SKM-1 treated with dmso at 0.1 percent for 144 hours (cell line): ENCODE measurements around the gene LDLRAD4.

ENCODE experiments used
- DNase-seq: peaks from one replicate; lab custom pipeline; 2025; ENCODE audit not compliant: unreplicated experiment; lab: John Stamatoyannopoulos, UW

The LDLRAD4 gene

GRCh38 chr18:13280070-13280795 lies 61.7 kb downstream of the LDLRAD4 start:
- DNase-seq, result no peak

- DNase-seq, result no peak
Observed at GRCh38 chr18:13281406-13281805, 62.8 kb downstream of the LDLRAD4 start.

- no peak for DNase-seq
Observed at GRCh38 chr18:13283746-13284145, 65.2 kb downstream of the LDLRAD4 start.

- DNase-seq, result no peak
Observed at GRCh38 chr18:13284330-13285027, 65.9 kb downstream of the LDLRAD4 start.

- no peak for DNase-seq
Observed at GRCh38 chr18:13285874-13286273, 67.3 kb downstream of the LDLRAD4 start.

GRCh38 chr18:13286456-13287125 lies 68.0 kb downstream of the LDLRAD4 start:
- DNase-seq, result no peak

GRCh38 chr18:13287372-13287771 lies 68.8 kb downstream of the LDLRAD4 start:
- DNase-seq, result no peak

- no peak for DNase-seq
Observed at GRCh38 chr18:13288509-13289133, 70.1 kb downstream of the LDLRAD4 start.

- no peak for DNase-seq
Observed at GRCh38 chr18:13289481-13290205, 71.1 kb downstream of the LDLRAD4 start.

- DNase-seq, result no peak
Observed at GRCh38 chr18:13290856-13291271, 72.3 kb downstream of the LDLRAD4 start.

- DNase-seq, result no peak
Observed at GRCh38 chr18:13291299-13291698, 72.7 kb downstream of the LDLRAD4 start.

GRCh38 chr18:13291745-13292447 lies 73.3 kb downstream of the LDLRAD4 start:
- no peak for DNase-seq

- no peak for DNase-seq
Observed at GRCh38 chr18:13292736-13293135, 74.2 kb downstream of the LDLRAD4 start.

GRCh38 chr18:13294309-13294708 lies 75.7 kb downstream of the LDLRAD4 start:
- DNase-seq, result no peak

GRCh38 chr18:13295894-13296293 lies 77.3 kb downstream of the LDLRAD4 start:
- no peak for DNase-seq

GRCh38 chr18:13296867-13297574 lies 78.5 kb downstream of the LDLRAD4 start:
- DNase-seq, result no peak

GRCh38 chr18:13298262-13298661 lies 79.7 kb downstream of the LDLRAD4 start:
- no peak for DNase-seq

- no peak for DNase-seq
Observed at GRCh38 chr18:13300029-13300428, 81.5 kb downstream of the LDLRAD4 start.

- no peak for DNase-seq
Observed at GRCh38 chr18:13300796-13301195, 82.2 kb downstream of the LDLRAD4 start.

GRCh38 chr18:13302040-13302439 lies 83.5 kb downstream of the LDLRAD4 start:
- no peak for DNase-seq
